HTR-8/SVneo (cell line): ENCODE results near the gene DGCR2.

ENCODE experiments used
- DNase-seq: peaks from one replicate; pipeline ENCODE4 v3.0.0; 2011; ENCODE audit warnings: low spot score, mixed read lengths; ENCODE audit not compliant: insufficient read length
- FAIRE-seq: peaks from 2 replicates; lab custom pipeline; 2011; peaks lifted over from hg19 to GRCh38; lab: Jason Lieb, UNC

Gene DGCR2

GRCh38 chr22:19047993-19048392 is 74.2 kb downstream of the DGCR2 start:
- no peak for DNase-seq
- FAIRE-seq: no peak

GRCh38 chr22:19046719-19047609 is 75.2 kb downstream of the DGCR2 start:
- FAIRE-seq: no peak
- DNase-seq: no peak

GRCh38 chr22:19046287-19046686 is 75.9 kb downstream of the DGCR2 start:
- FAIRE-seq (no peak), DNase-seq (no peak)

GRCh38 chr22:19045094-19045493 is 77.1 kb downstream of the DGCR2 start:
- FAIRE-seq (peak; percentile 60), DNase-seq (no peak)

- DNase-seq (no peak), FAIRE-seq (no peak)
These were observed 77.8 kb downstream of the DGCR2 start for GRCh38 chr22:19044381-19044780.

- DNase-seq (no peak), FAIRE-seq (no peak)
These were observed 78.8 kb downstream of the DGCR2 start for GRCh38 chr22:19043121-19044085.

- FAIRE-seq: no peak
- DNase-seq: no peak
These were observed 79.7 kb downstream of the DGCR2 start for GRCh38 chr22:19042285-19043120.

GRCh38 chr22:19041704-19042074 is 80.5 kb downstream of the DGCR2 start:
- no peak for DNase-seq
- no peak for FAIRE-seq

GRCh38 chr22:19040888-19041703 is 81.1 kb downstream of the DGCR2 start:
- DNase-seq: no peak

GRCh38 chr22:19040391-19040861 is 81.8 kb downstream of the DGCR2 start:
- no peak for FAIRE-seq
- DNase-seq: no peak

More at GRCh38 chr22:19040888-19041703, 81.1 kb downstream of the DGCR2 start:
- no peak for FAIRE-seq

- DNase-seq: no peak
- FAIRE-seq: no peak
These were observed 82.4 kb downstream of the DGCR2 start for GRCh38 chr22:19039796-19040280.

GRCh38 chr22:19039448-19039780 is 82.8 kb downstream of the DGCR2 start:
- DNase-seq (no peak), FAIRE-seq (no peak)

- DNase-seq (no peak), FAIRE-seq (no peak)
These were observed 83.3 kb downstream of the DGCR2 start for GRCh38 chr22:19038728-19039447.

GRCh38 chr22:19038164-19038546 is 84.1 kb downstream of the DGCR2 start:
- DNase-seq (no peak), FAIRE-seq (no peak)

GRCh38 chr22:19037282-19038163 is 84.7 kb downstream of the DGCR2 start:
- no peak for FAIRE-seq

GRCh38 chr22:19036523-19037273 is 85.5 kb downstream of the DGCR2 start:
- no peak for FAIRE-seq
- DNase-seq: no peak

More at GRCh38 chr22:19037282-19038163, 84.7 kb downstream of the DGCR2 start:
- DNase-seq: no peak

GRCh38 chr22:19036229-19036522 is 86.0 kb downstream of the DGCR2 start:
- DNase-seq: no peak
- no peak for FAIRE-seq
